ENCODE data around the gene COPE.

The COPE gene

GRCh38 chr19:18895038-18895823, 24.0 kb downstream of the COPE start:
- no peak for DNase-seq (ENCODE audit: low read depth in 2 of 2, low spot score in 1 of 2)

GRCh38 chr19:18894254-18895037, 24.7 kb downstream of the COPE start:
- no peak for DNase-seq (ENCODE audit: low read depth in 2 of 2, low spot score in 1 of 2)

- DNase-seq (ENCODE audit: low read depth in 2 of 2, low spot score in 1 of 2), result no peak
Observed at GRCh38 chr19:18893587-18894253, 25.5 kb downstream of the COPE start.

GRCh38 chr19:18889949-18890745, 29.0 kb downstream of the COPE start:
- DNase-seq (ENCODE audit: low read depth in 2 of 2, low spot score in 1 of 2), result no peak

- DNase-seq (ENCODE audit: low read depth in 2 of 2, low spot score in 1 of 2), result no peak
Observed at GRCh38 chr19:18886972-18887371, 32.2 kb downstream of the COPE start.

GRCh38 chr19:18883526-18884304, 35.5 kb downstream of the COPE start:
- DNase-seq (ENCODE audit: low read depth in 2 of 2, low spot score in 1 of 2), result no peak

GRCh38 chr19:18881491-18881890, 37.7 kb downstream of the COPE start:
- no peak for DNase-seq (ENCODE audit: low read depth in 2 of 2, low spot score in 1 of 2)

GRCh38 chr19:18879579-18880373, 39.4 kb downstream of the COPE start:
- DNase-seq (ENCODE audit: low read depth in 2 of 2, low spot score in 1 of 2), result no peak

- no peak for DNase-seq (ENCODE audit: low read depth in 2 of 2, low spot score in 1 of 2)
Observed at GRCh38 chr19:18878858-18879578, 40.2 kb downstream of the COPE start.

GRCh38 chr19:18878058-18878797, 41.0 kb downstream of the COPE start:
- no peak for DNase-seq (ENCODE audit: low read depth in 2 of 2, low spot score in 1 of 2)

- no peak for DNase-seq (ENCODE audit: low read depth in 2 of 2, low spot score in 1 of 2)
Observed at GRCh38 chr19:18876865-18877264, 42.3 kb downstream of the COPE start.

GRCh38 chr19:18875726-18876125, 43.5 kb downstream of the COPE start:
- DNase-seq (ENCODE audit: low read depth in 2 of 2, low spot score in 1 of 2), result no peak

GRCh38 chr19:18871543-18871942, 47.6 kb downstream of the COPE start:
- DNase-seq (ENCODE audit: low read depth in 2 of 2, low spot score in 1 of 2), result no peak

- DNase-seq (ENCODE audit: low read depth in 2 of 2, low spot score in 1 of 2), result no peak
Observed at GRCh38 chr19:18870531-18871172, 48.5 kb downstream of the COPE start.

GRCh38 chr19:18869781-18870530, 49.2 kb downstream of the COPE start:
- DNase-seq (ENCODE audit: low read depth in 2 of 2, low spot score in 1 of 2), result no peak

- no peak for DNase-seq (ENCODE audit: low read depth in 2 of 2, low spot score in 1 of 2)
Observed at GRCh38 chr19:18869023-18869618, 50.1 kb downstream of the COPE start.
